Measurements from ENCODE around the gene PHTF2.

DNA sequence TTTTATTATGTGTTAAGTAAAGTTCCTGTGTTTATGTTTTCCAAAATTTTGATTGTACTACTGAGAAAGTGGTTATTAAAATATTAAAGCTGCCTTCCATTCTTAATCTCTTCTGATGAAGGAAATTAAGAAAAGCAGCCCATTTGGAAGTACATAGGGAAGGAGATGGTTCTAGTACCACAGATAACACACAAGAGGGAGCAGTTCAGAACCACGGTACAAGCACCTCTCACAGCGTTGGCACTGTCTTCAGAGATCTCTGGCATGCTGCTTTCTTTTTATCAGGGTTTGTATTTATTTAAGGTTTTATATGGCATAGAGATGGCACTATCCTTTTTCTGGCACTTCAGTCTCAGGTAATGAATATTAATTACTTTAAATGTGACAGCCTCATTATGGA, 111.6 kb downstream of the PHTF2 start:
- TF ChIP-seq, protein P1, sequence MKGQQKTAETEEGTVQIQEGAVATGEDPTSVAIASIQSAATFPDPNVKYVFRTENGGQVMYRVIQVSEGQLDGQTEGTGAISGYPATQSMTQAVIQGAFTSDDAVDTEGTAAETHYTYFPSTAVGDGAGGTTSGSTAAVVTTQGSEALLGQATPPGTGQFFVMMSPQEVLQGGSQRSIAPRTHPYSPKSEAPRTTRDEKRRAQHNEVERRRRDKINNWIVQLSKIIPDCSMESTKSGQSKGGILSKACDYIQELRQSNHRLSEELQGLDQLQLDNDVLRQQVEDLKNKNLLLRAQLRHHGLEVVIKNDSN (IDR thresholded peaks at IDR 0.05), result no peak
- TF ChIP-seq, protein P2, sequence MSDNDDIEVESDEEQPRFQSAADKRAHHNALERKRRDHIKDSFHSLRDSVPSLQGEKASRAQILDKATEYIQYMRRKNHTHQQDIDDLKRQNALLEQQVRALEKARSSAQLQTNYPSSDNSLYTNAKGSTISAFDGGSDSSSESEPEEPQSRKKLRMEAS (IDR thresholded peaks at IDR 0.05), result no peak
- no peak for TF ChIP-seq YY1 (IDR thresholded peaks at IDR 0.05; ENCODE audit: low read depth)
- no peak for TF ChIP-seq NFIC (IDR thresholded peaks at IDR 0.05)
- TF ChIP-seq, protein P3, sequence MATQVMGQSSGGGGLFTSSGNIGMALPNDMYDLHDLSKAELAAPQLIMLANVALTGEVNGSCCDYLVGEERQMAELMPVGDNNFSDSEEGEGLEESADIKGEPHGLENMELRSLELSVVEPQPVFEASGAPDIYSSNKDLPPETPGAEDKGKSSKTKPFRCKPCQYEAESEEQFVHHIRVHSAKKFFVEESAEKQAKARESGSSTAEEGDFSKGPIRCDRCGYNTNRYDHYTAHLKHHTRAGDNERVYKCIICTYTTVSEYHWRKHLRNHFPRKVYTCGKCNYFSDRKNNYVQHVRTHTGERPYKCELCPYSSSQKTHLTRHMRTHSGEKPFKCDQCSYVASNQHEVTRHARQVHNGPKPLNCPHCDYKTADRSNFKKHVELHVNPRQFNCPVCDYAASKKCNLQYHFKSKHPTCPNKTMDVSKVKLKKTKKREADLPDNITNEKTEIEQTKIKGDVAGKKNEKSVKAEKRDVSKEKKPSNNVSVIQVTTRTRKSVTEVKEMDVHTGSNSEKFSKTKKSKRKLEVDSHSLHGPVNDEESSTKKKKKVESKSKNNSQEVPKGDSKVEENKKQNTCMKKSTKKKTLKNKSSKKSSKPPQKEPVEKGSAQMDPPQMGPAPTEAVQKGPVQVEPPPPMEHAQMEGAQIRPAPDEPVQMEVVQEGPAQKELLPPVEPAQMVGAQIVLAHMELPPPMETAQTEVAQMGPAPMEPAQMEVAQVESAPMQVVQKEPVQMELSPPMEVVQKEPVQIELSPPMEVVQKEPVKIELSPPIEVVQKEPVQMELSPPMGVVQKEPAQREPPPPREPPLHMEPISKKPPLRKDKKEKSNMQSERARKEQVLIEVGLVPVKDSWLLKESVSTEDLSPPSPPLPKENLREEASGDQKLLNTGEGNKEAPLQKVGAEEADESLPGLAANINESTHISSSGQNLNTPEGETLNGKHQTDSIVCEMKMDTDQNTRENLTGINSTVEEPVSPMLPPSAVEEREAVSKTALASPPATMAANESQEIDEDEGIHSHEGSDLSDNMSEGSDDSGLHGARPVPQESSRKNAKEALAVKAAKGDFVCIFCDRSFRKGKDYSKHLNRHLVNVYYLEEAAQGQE (IDR thresholded peaks at IDR 0.05; ENCODE audit: low read depth), result no peak
- no peak for TF ChIP-seq CEBPB (IDR thresholded peaks at IDR 0.05)
- TF ChIP-seq RAD21 (IDR thresholded peaks at IDR 0.05; ENCODE audit: low read depth), result no peak
